K562 (cell line): ENCODE measurements around the gene PACRG. TPM values are rescaled to one million over a fixed set of nuclear protein-coding genes. Genes with fewer than 3 reads are reported as not detected.

Source experiments
- ATAC-seq: fragments of 200-7000 bp; cut with Tn5 transposase; 3 replicates; pipeline ENCODE4 v1.9.1; 2020; ENCODE audit warnings: moderate library complexity
- BruUV-seq: library from RNA; stranded (reverse); fragments of 400-500 nt; replicated peaks from 2 replicates; lab custom pipeline; 2021; lab: Mats Ljungman, UMichigan
- CTCF ChIA-PET: fragments of 300-600 bp; formaldehyde crosslinking; extraction: SDS; loops from one replicate; lab custom pipeline; 2021; ENCODE audit warnings: low intra/inter-chr PET ratio; lab: Yijun Ruan, JAX
- POLR2A ChIA-PET: fragments of 300-600, 350-650 bp; sonication (Branson Sonifier 250); formaldehyde crosslinking; extraction: SDS; loops from one replicate; lab custom pipeline; 2021; ENCODE audit warnings: antibody characterized with exemption, inconsistent platforms; lab: Yijun Ruan, JAX
- DNase-seq, 4 experiments: peaks; one replicate each; pipeline versions ENCODE4 v3.0.0 to v3.0.0-alpha.2; 2011 to 2018; ENCODE audit warnings: low spot score in 3 of 4, mixed read lengths in 3 of 4; ENCODE audit errors: extremely low read depth in 1 of 4
- FAIRE-seq: peaks from 2 replicates; lab custom pipeline; 2011; peaks lifted over from hg19 to GRCh38; lab: Jason Lieb, UNC
- H2AFZ ChIP-seq: 2 replicates; pipeline ENCODE4 v1.6.0; 2011; ENCODE audit warnings: low read depth, low read length, control low read depth, inconsistent platforms
- H3K27ac ChIP-seq: fragments of 200-600 bp; 3 replicates; pipeline ENCODE4 v1.8.0; 2011; ENCODE audit warnings: low read depth, mild to moderate bottlenecking, control low read depth, inconsistent platforms, low read length, moderate library complexity, mixed read lengths; ENCODE audit errors: extremely low read depth
- H3K27me3 ChIP-seq, 2 experiments: fragments of 300-600 bp in 1 of 2; 2 replicates in 1 of 2; 3 replicates in 1 of 2; pipeline versions ENCODE4 v1.6.0 to v1.8.0; 2011; ENCODE audit warnings: inconsistent platforms in 2 of 2, low read length in 2 of 2, mild to moderate bottlenecking in 1 of 2, mixed read lengths in 1 of 2, moderate library complexity in 1 of 2; ENCODE audit not compliant: control insufficient read depth in 2 of 2, insufficient read depth in 2 of 2
- H3K36me3 ChIP-seq: fragments of 300-600 bp; 3 replicates; pipeline ENCODE4 v1.8.0; 2011; ENCODE audit warnings: mild to moderate bottlenecking, low read length, inconsistent platforms; ENCODE audit not compliant: control insufficient read depth, insufficient read depth
- H3K4me1 ChIP-seq, 2 experiments: fragments of 200-600 bp in 1 of 2; replicated peaks in 1 of 2; 2 replicates in 1 of 2; 3 replicates in 1 of 2; pipeline versions ENCODE4 v1.5.1 to v1.8.0; 2011; ENCODE audit warnings: inconsistent platforms in 2 of 2, low read length in 2 of 2, mild to moderate bottlenecking in 1 of 2, mixed read lengths in 1 of 2, moderate library complexity in 1 of 2; ENCODE audit not compliant: control insufficient read depth in 2 of 2, insufficient read depth in 2 of 2
- H3K4me2 ChIP-seq: 2 replicates; pipeline ENCODE4 v1.6.1; 2011; ENCODE audit warnings: low read length, control low read depth, inconsistent platforms, mixed read lengths; ENCODE audit not compliant: insufficient read depth
- H3K4me3 ChIP-seq: fragments of 200-600 bp; sonication (generic), shearing (Covaris generic); 2 replicates; pipeline ENCODE4 v1.5.1; 2016; ENCODE audit warnings: control low read depth, inconsistent platforms
- H3K79me2 ChIP-seq: fragments of 200-600 bp; 3 replicates; pipeline ENCODE4 v1.8.0; 2011; ENCODE audit warnings: low read length, inconsistent platforms; ENCODE audit not compliant: control insufficient read depth, insufficient read depth
- H3K9ac ChIP-seq, 2 experiments: 2 replicates each; pipeline versions ENCODE4 v1.6.0 to v1.6.1; 2011; ENCODE audit warnings: low read depth in 2 of 2, low read length in 2 of 2, control low read depth in 1 of 2, inconsistent platforms in 1 of 2, mild to moderate bottlenecking in 1 of 2, mixed read lengths in 1 of 2; ENCODE audit not compliant: insufficient read depth in 1 of 2
- H3K9me1 ChIP-seq: one replicate; pipeline ENCODE4 v1.6.0; 2011; ENCODE audit warnings: inconsistent platforms, mild to moderate bottlenecking, low read length, moderate library complexity; ENCODE audit not compliant: control insufficient read depth, insufficient read depth
- H3K9me3 ChIP-seq: replicated peaks from 2 replicates; pipeline ENCODE4 v1.5.1; 2011; ENCODE audit warnings: low read depth, low read length, inconsistent platforms; ENCODE audit not compliant: control insufficient read depth, insufficient read depth
- H4K20me1 ChIP-seq: replicated peaks from 2 replicates; pipeline ENCODE4 v1.6.1; 2011; ENCODE audit warnings: low read length, inconsistent platforms, mixed read lengths; ENCODE audit not compliant: control insufficient read depth, insufficient read depth
- SMAD4 ChIP-seq: fragments of 250-450 bp; sonication (Bioruptor Pico); conservative IDR thresholded peaks from 2 replicates; pipeline ENCODE4 v1.8.0; 2021; ENCODE audit warnings: inconsistent platforms, mild to moderate bottlenecking, moderate library complexity
- SUPT5H ChIP-seq: fragments of 450-650 bp; IDR thresholded peaks from 2 replicates; pipeline ENCODE4 v1.6.1; 2016
- ZFP36 ChIP-seq: fragments of 150-350 bp; IDR thresholded peaks from 2 replicates; pipeline ENCODE4 v1.6.1; 2018; ENCODE audit warnings: low read length, low read depth; ENCODE audit not compliant: partially characterized antibody
- WGBS: fragments of 100-300 bp; shearing (Covaris generic); methylation state at CpG from one replicate; pipeline ENCODE4 v1.1.6; 2016; ENCODE audit warnings: low coverage, mixed read lengths; ENCODE audit not compliant: insufficient coverage; ENCODE audit errors: missing lambda C conversion rate; 5-methylcytosine and 5-hydroxymethylcytosine counted together
- in situ Hi-C: fragments of 300-500 bp; cut with MboI; formaldehyde crosslinking; loops from 4 replicates; pipeline ENCODE4 v1.15.0; 2018; ENCODE audit warnings: inconsistent platforms, mixed read lengths
- intact Hi-C: fragments of 100-400 bp; cut with micrococcal nuclease; formaldehyde crosslinking; loops from 2 replicates; pipeline ENCODE4 v1.14.2; 2022
- polyA plus RNA-seq, 8 experiments: library from polyadenylated mRNA; depleted of rRNA in 4 of 8; stranded (reverse) in 5 of 8; unstranded in 3 of 8; fragments of >200 nt; fragmentation: Nextera tagmentation in 2 of 8; fragmentation: Illumina TruSeq in 1 of 8; extraction: Ambion mirVana in 2 of 8; extraction: Trizol in 1 of 8; gene quantifications; 2 replicates each; pipeline versions ENCODE4 v1.2.1 to v1.2.3, GENCODE V29; 2011 to 2014; ENCODE audit warnings: inconsistent platforms in 1 of 8, missing spikeins in 1 of 8
- total RNA-seq, 7 experiments: library from RNA; depleted of rRNA in 6 of 7; stranded (reverse); fragments of >200 nt in 6 of 7; fragmentation: Illumina TruSeq in 2 of 7; extraction: Trizol in 2 of 7; gene quantifications; 2 replicates each; pipeline versions ENCODE4 v1.2.1 to v1.2.3, GENCODE V29; 2011 to 2021; ENCODE audit warnings: low replicate concordance in 1 of 7
- TF ChIP-seq, protein P1 (sequence below): fragments of 150-350 bp; conservative IDR thresholded peaks from 2 replicates; pipeline ENCODE4 v1.6.1; 2014; ENCODE audit warnings: low read length

PACRG gene
- total and polyA plus RNA-seq, 9 of the 15 experiments (the other 6 are each of a cell fraction or from before 2014, with no cell fraction given), result 0.04 TPM; not detected in 8

- no peak for FAIRE-seq
- Histone ChIP-seq H3K9ac (no peak overlapping the region), H4K20me1 (no peaks in the 10 kb centered on the region), H3K9me3 (no peaks in the 10 kb centered on the region), H3K9me1 (no peaks in the 10 kb centered on the region), H3K27me3 (peaks cover 54 to 56% of the 10 kb centered on the region in 2 experiments), H3K79me2 (no peaks in the 10 kb centered on the region), H3K4me2 (no peak overlapping the region), H3K36me3 (no peaks in the 10 kb centered on the region), H3K4me3 (no peak overlapping the region), H3K27ac (no peak overlapping the region), H3K4me1 (no peaks in the 10 kb centered on the region), H2AFZ (no peak overlapping the region)
- CTCF ChIA-PET, result no interaction called here
- in situ Hi-C loops, result loop anchor here (10.0 kb wide), 1 partner anchor 765 kb away; no protein-coding TSS in a partner anchor
- no peak for DNase-seq
- 4% methylated on average over 7 of the region's 7 CpGs for WGBS
- no TSS peak for BruUV-seq
- ATAC-seq, result no peak
- POLR2A ChIA-PET, result interaction anchor here (0.7 kb wide), 1 partner anchor 888 kb away, joined by 3 read pairs; no protein-coding TSS in a partner anchor
- TF ChIP-seq, protein P1, sequence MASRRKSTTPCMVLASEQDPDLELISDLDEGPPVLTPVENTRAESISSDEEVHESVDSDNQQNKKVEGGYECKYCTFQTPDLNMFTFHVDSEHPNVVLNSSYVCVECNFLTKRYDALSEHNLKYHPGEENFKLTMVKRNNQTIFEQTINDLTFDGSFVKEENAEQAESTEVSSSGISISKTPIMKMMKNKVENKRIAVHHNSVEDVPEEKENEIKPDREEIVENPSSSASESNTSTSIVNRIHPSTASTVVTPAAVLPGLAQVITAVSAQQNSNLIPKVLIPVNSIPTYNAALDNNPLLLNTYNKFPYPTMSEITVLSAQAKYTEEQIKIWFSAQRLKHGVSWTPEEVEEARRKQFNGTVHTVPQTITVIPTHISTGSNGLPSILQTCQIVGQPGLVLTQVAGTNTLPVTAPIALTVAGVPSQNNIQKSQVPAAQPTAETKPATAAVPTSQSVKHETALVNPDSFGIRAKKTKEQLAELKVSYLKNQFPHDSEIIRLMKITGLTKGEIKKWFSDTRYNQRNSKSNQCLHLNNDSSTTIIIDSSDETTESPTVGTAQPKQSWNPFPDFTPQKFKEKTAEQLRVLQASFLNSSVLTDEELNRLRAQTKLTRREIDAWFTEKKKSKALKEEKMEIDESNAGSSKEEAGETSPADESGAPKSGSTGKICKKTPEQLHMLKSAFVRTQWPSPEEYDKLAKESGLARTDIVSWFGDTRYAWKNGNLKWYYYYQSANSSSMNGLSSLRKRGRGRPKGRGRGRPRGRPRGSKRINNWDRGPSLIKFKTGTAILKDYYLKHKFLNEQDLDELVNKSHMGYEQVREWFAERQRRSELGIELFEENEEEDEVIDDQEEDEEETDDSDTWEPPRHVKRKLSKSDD, result no peak
- TF ChIP-seq SUPT5H (no peak), ZFP36 (peak; percentile 5), SMAD4 (CRISPR knock-in tag) (no peak)
- intact Hi-C loops, result loop anchor here (10.0 kb wide), 1 partner anchor 425 kb away; no protein-coding TSS in a partner anchor
Measured at GRCh38 chr6:163189609-163190008, 461.8 kb downstream of the PACRG start.
